HG03280 (cell line): Measurements from ENCODE around the gene NT5DC4.
A peak's percentile ranks its signal among the peaks of the same experiment; 100 is the strongest.

ENCODE experiments used
- ATAC-seq: cut with Tn5 transposase; IDR thresholded peaks from one replicate; pipeline ENCODE4 v1.9.1; 2021; ENCODE audit warnings: mild to moderate bottlenecking, moderate library complexity; ENCODE audit not compliant: unreplicated experiment

Gene NT5DC4

DNA sequence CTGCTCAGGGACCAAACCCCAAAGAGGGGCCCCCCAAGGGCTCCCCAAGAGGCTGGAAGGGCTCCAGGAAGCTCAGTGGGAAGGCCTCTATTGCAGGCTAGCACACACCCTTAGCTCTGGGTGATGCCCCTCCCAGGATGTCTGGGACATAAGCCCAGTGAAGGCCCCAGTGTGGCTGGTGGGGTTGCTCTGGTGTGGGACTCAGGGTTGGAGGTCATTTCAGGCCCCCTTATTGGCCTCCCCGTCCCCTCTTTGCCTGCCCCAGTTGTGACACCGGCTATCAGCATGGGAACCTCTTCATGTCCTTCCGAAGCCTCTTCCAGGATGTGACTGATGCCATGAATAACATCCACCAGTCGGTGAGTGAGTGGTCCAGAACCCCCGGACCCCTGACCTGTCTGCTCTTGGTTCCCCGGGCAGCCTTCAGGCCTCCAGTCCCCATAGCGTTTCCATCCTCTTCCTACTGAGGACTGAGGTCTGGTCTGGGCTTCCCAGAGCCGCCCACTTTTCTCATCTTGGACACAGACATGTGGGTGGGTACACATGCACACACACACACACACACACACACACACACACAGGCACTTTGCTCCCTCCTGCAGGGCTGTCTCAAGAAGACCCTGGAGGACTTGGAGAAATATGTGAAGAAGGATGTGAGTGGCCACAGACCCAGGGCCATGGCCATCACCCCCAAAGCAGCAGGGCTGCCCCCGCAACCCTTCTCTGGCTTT, 2.2 kb downstream of the NT5DC4 start:
- no peak for ATAC-seq

DNA sequence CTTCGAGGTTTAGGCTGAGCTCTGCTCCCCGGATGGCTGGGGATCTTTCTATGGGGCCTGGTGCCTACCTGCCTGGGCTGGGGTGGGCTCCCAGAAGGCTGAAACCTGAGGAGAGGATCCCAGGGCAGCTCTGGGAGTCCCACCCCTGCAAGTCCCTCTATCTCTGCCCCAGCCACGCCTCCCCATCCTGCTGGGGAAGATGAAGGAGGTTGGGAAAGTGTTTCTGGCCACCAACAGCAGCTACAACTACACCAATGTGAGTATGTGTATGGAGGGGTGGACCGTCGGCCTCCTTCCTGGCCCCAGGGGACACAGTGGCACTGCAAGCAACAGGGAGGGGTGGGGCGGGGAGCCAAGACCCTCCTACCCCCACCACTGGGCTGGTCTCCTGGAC, 2.7 kb downstream of the NT5DC4 start:
- no peak for ATAC-seq

DNA sequence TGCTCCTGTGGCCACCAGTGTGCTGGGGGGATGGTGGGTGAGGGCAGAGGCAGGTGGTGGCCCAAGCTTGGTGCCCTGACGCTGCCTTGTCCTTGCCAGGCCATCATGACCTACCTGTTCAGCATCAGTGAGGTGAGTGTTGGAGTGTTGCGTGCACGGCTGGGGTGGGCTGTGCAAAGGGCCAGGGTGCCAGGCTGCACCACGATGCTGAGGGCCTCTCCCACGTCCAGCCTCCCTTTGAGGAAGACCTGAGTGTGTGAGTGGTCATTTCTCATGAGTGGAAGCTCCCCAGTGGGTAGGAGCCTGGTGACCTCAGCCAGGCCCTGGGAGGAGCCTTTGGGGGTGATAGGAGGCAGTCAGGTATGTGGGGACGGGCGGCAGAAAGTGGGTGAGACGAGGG, 3.2 kb downstream of the NT5DC4 start:
- no peak for ATAC-seq

DNA sequence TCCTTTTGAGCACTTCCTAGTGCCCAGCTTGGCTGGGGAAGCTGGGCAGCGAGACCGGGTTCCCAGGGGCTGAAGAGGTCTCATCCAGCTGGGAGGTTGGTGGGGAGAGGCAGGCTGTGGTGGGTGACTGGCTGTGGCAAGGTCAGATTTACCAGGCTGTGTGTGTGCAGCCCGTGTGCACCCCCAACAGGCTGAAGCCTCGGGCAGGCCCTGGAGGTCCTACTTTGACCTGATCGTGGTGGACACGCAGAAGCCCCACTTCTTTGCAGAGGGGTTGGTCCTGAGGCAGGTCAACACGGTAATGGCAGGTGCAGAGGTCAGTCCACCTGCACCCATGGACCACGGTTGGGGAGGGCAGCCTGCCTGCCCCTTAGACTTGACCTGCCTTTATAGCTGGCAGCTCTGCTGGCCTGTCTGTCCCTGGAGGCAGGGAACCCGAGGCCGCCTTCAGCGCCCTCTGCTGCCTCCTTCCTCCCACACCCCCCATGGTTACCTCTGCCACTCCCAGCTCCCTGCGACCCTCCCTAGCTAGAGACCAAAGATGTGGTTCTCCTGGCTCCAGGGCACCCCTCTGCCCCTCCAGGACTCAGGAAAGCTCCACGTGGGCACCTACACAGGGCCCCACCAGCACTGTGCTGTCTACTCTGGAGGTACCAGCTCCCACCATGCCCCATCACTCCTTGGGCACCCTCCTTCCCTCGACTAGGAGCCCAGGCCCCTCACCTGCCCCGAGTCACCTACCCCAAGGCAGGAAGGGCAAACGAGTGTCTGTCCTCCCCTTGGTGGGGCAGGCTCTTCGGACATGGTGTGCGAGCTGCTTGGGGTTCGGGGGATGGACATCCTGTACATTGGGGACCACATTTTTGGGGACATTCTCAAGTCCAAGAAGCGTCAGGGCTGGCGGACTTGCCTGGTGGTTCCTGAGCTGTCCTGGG, 4.0 kb downstream of the NT5DC4 start:
- ATAC-seq: no peak

DNA sequence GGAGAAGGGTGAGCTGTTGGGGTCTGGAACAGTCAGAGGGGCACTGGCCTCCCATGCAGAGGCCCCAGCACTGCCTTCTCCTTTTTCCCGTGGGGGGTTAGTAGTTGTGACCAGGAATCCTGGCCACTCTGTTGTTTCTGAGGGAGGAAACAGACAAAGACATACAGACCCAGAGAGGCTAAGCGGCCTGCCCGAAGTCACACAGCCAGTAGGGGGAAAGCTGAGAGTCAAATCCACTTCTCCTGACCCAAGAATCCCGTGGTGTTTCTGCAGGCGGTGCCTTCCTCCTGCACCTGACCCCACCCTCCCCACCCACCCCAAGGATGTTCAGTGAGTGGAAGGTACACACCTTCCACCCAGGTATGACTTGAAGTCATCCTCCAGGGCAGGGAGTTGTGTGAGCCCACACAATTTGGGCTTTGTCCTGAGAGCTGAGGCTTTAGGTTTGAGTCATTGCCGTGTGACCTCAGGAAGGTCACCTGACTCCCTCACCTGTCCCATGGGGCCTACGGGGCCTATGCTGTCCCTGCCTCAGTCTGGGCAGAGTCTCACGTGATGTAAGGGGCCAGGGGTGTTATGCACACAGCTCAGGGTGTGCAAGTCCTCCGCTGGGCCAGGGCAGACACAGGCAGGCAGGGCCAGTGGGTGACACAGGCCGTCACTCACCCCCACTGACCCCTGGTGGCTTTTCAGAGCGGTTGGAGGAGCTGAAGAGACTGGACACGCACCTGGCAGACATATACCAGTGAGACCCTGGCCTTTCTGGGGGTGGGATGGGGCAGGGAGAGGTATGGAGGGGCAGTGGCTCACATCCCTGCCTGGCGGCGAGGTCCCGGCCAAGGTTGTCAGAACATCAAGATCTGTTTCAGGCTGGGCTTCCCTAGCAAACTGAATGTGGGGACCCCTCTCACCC, 5.0 kb downstream of the NT5DC4 start:
- no peak for ATAC-seq

DNA sequence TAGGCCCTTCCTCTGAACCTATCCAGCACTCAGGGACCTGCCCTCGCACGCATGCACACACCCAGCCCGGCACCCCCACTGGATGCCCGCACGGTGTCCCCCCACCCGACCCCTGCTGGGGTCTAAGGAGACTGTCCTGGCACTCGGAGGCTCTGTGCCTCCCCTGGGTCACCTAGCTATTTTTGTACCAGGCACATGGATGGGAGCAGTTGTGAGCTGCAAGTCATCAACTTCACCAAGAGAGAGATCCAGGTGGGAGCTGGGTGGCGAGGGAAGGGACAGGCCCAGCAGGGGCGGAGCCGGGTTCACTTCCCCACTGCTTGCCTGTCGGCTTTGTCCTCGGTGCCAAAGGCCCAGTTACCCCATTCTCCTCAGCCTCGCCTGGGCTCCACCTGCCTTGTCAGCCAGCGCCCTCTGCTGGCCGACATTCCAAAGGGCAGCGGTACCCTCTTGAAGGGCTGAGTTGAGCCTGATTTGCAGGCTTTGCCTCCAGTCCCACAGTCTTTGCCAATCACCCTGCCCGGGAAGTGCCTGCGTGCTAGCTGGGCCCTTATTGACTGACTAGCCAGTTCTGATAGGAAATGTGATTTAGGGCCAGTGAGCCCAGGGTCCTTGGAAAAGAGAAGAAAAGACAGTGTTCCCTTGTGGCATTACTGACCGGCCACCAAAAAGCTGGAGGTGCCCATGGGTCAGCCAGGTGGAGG, 5.8 kb downstream of the NT5DC4 start:
- peak; percentile 76 for ATAC-seq

DNA sequence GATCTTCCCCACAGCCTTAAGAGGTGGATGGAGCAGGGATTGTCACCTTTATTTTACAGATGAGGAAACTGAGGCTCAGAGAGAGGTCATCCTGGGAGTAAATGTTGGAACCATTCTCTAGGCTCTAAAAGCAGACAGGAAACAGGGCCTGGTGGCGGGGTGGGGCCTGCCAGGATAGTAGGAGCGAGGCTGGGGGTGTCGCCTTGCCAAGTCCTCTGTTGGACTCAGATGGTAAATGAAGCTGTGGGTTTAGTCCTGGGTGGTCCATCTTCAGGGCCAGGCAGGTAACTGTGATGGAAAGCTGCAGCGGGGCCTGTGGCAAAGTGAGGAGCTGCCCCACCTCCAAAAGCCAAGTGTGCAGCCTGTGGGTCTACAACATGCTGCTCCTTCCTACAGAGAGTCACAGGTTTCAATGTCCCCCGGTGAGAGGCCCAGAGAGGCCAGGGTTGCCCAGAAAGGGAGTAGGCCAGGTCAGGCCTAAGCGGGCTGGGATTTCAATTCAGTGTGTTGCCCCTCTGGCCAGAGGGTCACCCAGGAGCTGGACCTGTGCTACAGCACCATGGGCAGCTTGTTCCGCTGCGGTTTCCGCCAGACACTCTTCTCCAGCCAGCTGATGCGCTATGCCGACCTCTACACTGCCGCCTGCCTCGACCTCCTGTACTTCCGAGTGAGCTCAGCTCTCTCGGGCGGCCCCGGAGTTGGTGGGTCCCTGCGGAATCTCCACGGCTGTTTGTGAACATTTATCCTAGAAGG, 6.6 kb downstream of the NT5DC4 start:
- no peak for ATAC-seq

DNA sequence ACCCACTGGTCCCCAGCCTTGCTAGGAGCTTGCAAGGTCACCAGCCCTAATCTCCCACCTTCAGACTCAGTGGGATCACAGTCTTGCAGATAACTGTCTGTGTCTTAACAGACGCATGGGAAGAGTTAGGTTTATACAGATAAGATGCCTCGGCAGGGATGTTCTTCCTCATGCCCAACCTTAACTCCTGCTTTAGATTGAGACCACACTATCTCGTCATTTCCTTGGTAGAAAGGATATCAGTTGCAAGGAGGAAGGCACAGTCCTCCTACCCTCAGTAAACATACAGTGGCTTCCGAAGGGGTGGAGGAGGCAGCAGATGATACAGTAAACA, 7.2 kb downstream of the NT5DC4 start:
- no peak for ATAC-seq

DNA sequence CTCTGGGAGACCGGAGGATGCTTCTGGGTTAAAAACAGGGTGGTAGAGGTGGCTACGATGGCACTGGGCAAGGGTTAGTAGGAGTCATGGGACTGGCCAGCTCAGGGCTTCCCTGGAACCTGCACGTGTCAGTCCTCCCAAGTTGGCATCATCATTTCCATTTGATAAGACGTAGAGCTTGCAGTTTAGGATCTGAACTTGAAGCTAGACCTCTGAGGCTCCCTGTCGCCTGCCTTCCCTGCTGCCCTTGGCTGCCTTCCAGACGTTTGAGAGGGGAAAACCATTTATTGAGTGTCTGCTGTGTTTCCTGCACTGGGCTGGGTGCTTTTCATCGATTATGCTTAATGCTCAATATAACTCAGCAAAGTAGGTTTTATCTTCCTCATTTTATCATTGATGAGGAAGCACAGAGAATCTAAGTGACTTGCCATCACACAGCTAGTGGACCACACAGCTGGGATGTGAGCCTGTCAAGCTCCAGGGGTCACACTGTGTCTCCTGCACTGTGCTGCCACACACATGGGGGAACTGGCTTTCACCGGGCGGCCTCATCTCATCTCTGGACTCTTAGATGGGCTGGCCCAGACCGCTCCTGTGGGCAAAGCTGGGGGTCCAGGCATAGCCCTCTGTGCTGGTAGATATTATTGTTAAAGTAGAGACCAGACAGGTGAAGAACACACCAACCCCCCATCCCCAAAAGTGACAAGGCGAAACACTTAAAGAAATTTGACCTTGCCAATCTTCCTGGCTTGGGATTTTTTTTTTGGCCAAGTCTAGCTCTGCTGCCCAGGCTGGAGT, 7.8 kb downstream of the NT5DC4 start:
- no peak for ATAC-seq

DNA sequence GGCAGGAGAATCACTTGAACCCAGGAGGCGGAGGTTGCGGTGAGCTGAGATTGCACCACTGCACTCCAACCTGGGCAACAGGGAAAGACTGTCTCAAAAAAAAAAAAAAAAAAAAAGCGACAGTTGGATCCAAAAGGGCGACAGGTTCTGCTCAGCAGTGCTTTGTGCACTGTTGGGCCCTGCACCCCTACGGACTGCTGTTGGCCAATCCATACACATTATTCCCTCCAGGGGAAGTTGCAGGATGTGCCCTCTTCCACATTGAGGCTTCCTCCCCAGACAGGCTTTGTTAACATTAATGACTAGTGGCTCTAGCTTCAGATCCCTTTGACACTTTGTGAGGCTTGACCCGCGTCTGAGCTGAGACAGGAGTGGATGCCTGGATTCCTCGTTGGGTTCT, 9.4 kb downstream of the NT5DC4 start:
- ATAC-seq: no peak

DNA sequence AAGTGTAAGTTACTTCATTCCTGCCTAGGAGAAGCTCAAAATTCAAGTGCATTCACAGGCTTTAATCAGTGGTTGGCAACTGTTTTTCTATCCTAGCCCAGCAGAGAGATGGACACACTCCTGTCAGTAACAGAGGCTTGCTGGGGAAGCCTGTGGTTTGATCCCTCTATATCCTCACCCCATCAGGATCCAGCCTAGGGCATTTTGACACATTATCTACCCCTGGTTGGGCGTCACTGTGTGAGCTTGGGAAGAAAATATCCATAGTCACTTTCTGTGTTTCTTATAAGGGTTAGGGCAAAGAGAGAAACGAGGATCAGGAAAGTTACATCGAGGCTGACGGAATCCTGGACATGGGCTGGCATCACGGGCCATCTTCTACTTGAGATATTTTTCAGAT, 10.0 kb downstream of the NT5DC4 start:
- no peak for ATAC-seq

DNA sequence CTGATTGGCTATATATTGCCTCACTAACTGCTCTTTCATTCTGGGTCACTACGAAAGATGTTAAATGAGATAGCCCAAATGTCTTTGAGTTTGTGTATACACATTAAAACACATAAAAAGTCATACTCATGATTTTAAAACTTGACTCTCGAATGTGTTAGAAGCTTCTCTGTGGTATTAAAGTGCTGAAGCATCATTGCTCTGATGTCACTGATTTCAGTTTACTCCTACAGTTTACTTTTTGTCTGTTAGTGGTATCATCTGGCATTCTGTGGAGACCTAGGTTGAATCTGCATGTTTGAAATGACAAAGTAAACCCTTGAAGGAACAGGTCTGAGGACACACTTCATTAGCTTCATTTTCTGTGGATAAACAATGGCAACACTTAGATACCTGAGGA, 10.7 kb downstream of the NT5DC4 start:
- ATAC-seq: no peak

DNA sequence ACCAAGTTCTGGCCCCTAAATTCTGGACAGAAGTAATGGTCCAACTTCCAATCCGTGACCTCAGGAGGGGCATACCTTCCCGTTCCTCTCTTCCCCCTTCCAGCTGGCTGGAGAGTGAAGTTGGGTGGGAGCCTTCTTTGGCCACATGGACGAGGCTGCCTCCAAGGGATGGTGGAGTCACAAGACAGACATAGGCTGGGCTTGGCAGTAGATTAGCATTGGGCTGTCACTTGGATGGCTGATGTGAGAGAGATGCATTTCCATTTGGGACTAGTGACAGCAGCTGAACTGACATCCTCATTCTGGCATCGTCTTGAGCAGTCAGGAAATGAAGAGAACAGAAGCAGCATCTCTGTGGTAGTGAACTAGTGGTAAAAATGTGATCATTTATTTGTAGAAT, 12.6 kb downstream of the NT5DC4 start:
- no peak for ATAC-seq

DNA sequence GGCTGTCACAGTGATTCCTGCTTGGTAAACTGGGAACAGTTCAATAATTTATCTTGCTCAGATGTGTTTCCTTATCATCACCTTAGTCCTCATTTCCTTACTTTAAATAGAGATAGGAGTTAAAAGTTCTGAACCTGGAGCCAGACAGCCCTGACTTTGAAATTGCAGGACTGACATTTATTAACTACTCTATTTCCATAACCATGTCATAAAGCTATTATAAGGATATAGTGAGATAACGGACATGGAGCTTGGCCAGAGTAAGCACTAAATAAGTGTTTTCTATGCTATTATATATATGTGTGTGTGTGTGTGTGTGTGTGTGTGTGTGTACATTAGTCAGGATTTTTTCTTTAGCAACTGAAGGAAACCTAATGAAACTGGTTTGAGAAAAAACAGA, 13.1 kb downstream of the NT5DC4 start:
- ATAC-seq: no peak

DNA sequence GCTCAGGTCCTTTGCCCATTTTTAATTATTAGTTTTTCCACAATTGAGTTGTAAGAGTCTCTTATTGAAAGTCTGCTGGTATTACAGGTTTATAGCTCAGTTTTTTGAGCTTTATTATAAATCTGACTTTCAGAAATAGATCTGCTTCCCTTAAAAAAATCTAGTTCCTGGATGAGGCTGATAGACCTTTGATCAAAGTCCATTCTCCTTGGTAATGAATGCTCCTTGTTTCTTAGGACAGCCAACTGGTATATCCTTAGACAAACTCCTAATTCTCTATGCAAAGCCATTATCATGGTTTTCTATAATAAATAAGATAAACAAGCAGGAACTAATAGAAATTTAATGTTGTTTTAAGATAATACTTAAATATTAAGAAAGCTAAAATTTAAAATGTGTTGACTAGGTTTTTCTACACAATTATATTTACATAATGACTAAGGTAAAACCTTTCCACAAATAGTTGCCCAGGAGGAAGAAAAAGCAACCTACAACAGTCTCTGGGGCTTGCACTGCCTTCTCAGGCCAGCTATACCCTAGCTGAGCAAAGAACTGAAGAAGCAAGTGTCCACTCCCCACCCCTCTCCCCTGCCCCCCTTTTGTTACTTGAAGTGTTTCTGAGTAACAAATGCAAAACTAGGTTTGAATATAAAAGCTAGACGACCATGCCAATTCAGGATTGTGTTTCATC, 16.9 kb downstream of the NT5DC4 start:
- no peak for ATAC-seq

DNA sequence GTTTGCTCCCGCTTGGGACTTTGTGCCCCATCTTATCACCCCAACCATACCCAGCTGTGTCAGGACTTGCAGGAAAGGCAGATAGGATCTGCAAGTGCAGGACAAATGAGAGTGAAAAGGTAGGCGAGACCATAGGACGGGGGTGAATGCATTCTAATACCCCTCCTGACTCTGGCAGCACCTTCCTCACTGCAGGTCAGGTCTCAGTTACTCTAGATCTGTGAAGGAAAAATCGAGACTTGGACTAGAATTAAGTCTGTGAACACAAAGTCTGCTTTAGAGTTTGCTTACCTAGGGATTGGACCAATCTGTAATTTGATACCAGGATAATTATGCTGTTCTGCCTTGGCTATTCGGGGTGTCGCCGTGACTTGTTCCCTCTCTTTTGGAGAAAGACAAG, 19.7 kb downstream of the NT5DC4 start:
- ATAC-seq: no peak

DNA sequence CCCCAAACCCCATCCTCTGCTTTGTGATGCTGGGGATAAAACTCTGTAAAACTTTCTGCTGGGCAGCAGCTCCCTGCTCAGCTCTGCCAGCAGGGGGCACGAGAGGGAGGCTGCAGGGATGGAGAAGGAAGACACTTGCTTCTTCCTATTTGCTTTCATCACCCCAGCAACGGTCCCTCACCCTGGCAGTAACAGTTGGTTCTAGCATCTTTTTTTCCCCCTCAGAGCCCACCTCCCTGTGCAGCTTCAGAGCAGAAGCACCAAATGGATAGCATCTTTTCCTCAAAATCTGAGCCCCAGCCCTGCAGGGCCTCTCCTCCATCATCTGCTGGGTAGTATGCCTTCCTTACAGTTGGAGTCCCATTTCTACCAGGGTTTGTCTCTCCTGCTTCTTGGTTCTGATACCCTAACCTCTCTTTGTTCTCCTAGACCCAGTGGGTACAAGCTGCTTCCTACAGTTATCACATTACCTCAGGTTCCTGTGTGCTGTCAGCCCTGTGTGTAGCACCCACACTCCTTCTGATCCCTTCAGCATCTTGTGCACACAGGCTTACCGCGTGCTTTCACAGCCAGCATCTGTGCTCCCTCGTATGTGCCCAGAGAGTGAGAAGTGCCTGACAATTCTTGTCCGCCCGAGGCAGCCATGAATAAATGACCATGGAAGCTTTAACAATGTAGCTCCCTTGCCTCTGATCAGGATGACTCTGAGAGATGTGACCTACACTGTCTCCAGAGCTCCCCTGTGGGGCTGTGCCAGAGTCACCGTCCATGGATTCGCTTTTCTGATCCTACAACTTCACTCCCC, 29.1 kb downstream of the NT5DC4 start:
- ATAC-seq: peak; percentile 84

DNA sequence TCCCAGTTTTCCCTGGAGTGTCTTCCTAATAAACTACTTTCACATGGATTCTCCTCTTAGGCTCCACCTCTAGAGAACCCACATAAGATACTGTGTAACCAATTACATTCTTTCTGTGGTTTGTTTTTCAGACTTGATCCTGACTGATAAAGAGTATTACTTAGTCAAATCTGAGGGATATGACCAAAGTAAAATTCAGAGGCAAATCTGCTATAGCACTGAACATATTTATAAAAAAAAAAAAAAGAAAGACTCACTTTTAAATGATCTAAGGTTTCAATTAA, 29.7 kb downstream of the NT5DC4 start:
- ATAC-seq: no peak
